Vagina (tissue), 2 donors: Measurements from ENCODE around the gene MAN2B2. TPM values are rescaled to one million over a fixed set of nuclear protein-coding genes. Genes with fewer than 3 reads are reported as not detected.

ENCODE experiments used
- DNase-seq, 2 donors: peaks; one replicate each; pipeline ENCODE4 v3.0.0-alpha.2; 2017; ENCODE audit errors: extremely low spot score in 2 of 2
- H3K27ac ChIP-seq: fragments of 200-600 bp; sonication (generic); one replicate; pipeline ENCODE4 v1.5.1; 2019
- H3K27me3 ChIP-seq: fragments of 200-600 bp; sonication (generic); one replicate; pipeline ENCODE4 v1.5.1; 2019
- H3K36me3 ChIP-seq, 2 donors: fragments of 200-600 bp; sonication (generic); one replicate each; pipeline ENCODE4 v1.5.1; 2017 to 2019
- H3K4me1 ChIP-seq: fragments of 200-600 bp; sonication (generic); one replicate; pipeline ENCODE4 v1.5.1; 2019
- H3K4me3 ChIP-seq, 2 donors: fragments of 200-600 bp; sonication (generic); 1 replicate in 1 of 2; 2 replicates in 1 of 2; pipeline ENCODE4 v1.5.1; 2016 to 2019
- H3K9me3 ChIP-seq: fragments of 200-600 bp; sonication (generic); one replicate; pipeline ENCODE4 v1.5.1; 2019
- POLR2A ChIP-seq, 2 donors: fragments of 450-650 bp; IDR thresholded peaks; one replicate each; pipeline ENCODE4 v1.6.1; 2017; ENCODE audit warnings: antibody characterized with exemption in 2 of 2, mild to moderate bottlenecking in 2 of 2, moderate library complexity in 2 of 2
- POLR2AphosphoS5 ChIP-seq, 2 donors: sonication (generic); formaldehyde crosslinking; IDR thresholded peaks; one replicate each; pipeline ENCODE4 v1.9.0; 2017; ENCODE audit warnings: antibody characterized with exemption in 2 of 2, mild to moderate bottlenecking in 2 of 2, low read depth in 1 of 2; ENCODE audit not compliant: insufficient read depth in 1 of 2
- intact Hi-C: fragments of 100-400 bp; cut with DNase I; formaldehyde crosslinking; loops from one replicate; pipeline ENCODE4 v1.15.1; 2023
- total RNA-seq: library from RNA; depleted of rRNA; stranded (reverse); fragments of >200 nt; gene quantifications from one replicate; pipeline ENCODE4 v1.2.3, GENCODE V29; 2016
- TF ChIP-seq, protein P1 (sequence below), 3 experiments: fragments of 450-650 bp in 2 of 3; fragments of 200-600 bp in 1 of 3; sonication (generic) in 1 of 3; IDR thresholded peaks; one replicate each; pipeline ENCODE4 v1.5.1; 2017 to 2019; ENCODE audit warnings: antibody characterized with exemption in 3 of 3, mild to moderate bottlenecking in 2 of 3, moderate library complexity in 2 of 3

Gene MAN2B2
- total RNA-seq, 1 donor from 2014 or later = 26.3 TPM

DNA sequence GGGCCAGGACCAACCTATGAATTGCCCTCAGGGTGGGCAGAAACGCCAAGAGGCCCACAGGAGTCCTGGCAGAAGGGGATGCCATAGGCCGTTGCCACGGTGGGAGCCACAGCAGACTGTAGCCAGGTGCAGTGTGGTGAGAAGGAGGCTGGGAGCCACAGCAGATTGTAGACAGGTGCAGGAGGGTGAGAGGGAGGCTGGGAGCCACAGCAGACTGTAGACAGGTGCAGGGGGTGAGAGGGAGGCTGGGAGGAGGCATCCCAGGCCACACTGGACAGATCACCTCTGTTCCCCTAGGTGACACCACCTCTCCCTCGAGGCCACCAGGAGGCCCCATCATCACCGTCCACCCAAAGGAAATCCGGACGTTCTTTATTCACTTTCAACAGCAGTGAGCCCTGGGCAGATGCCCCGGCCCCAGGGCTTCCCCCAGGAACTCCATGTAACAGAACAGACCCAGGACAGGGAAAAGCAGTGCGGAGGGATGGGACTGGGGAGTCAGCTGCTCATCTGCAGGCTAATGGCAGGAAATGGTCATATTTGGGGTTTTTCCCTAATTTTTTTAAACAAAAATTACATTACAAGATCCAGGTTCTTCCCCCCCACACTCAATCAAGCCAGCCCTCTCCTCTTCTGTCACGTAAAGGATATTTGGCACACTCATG, 46.0 kb downstream of the MAN2B2 start:
- intact Hi-C loops = no loop called here
- peaks cover 0 to 36% of the 10 kb centered on the region in 2 donors for H3K36me3 ChIP-seq

DNA sequence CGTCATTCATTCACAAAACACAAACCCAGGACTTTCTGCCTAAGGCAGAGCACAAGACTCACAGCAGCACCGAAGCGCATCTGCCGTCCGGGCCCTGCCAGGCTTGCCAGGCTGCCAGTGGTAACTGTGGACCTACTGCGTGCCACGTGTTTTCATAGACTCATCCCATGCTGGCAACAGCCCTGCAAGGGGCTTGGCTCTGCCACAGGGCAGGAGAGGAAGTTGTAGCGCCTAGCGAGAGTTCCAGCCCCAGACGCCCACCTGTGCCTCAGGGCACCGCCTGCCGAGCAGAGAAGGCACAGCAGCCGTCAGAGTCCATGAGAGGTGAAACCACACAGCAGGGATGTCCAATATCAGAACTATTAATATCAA, 46.6 kb downstream of the MAN2B2 start:
- Histone ChIP-seq H3K27me3 (no peaks in the 10 kb centered on the region), H3K27ac (no peak overlapping the region), H3K4me3 (no peak overlapping the region), H3K9me3 (no peaks in the 10 kb centered on the region), H3K4me1 (no peaks in the 10 kb centered on the region), H3K36me3 (peaks cover 0 to 31% of the 10 kb centered on the region in 2 donors)
- DNase-seq = no peak
- TF ChIP-seq POLR2A (IDR thresholded peaks at IDR 0.05) (no peak), POLR2AphosphoS5 (IDR thresholded peaks at IDR 0.05; ENCODE audit: insufficient read depth in 1 of 2, low read depth in 1 of 2) (no peak)
- TF ChIP-seq, protein P1, sequence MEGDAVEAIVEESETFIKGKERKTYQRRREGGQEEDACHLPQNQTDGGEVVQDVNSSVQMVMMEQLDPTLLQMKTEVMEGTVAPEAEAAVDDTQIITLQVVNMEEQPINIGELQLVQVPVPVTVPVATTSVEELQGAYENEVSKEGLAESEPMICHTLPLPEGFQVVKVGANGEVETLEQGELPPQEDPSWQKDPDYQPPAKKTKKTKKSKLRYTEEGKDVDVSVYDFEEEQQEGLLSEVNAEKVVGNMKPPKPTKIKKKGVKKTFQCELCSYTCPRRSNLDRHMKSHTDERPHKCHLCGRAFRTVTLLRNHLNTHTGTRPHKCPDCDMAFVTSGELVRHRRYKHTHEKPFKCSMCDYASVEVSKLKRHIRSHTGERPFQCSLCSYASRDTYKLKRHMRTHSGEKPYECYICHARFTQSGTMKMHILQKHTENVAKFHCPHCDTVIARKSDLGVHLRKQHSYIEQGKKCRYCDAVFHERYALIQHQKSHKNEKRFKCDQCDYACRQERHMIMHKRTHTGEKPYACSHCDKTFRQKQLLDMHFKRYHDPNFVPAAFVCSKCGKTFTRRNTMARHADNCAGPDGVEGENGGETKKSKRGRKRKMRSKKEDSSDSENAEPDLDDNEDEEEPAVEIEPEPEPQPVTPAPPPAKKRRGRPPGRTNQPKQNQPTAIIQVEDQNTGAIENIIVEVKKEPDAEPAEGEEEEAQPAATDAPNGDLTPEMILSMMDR (IDR thresholded peaks at IDR 0.05) = no peak
- intact Hi-C loops = no loop called here

More for the DNA sequence above, 46.0 kb downstream of the MAN2B2 start:
- no peaks in the 10 kb centered on the region for H3K4me1 ChIP-seq
- H3K27me3 ChIP-seq = no peaks in the 10 kb centered on the region
- no peak for DNase-seq
- no peak overlapping the region for H3K4me3 ChIP-seq
- no peaks in the 10 kb centered on the region for H3K9me3 ChIP-seq
- H3K27ac ChIP-seq = no peak overlapping the region
- TF ChIP-seq POLR2AphosphoS5 (IDR thresholded peaks at IDR 0.05; ENCODE audit: insufficient read depth in 1 of 2, low read depth in 1 of 2) (no peak), POLR2A (IDR thresholded peaks at IDR 0.05) (no peak)
- TF ChIP-seq, protein P1 (IDR thresholded peaks at IDR 0.05) = no peak

DNA sequence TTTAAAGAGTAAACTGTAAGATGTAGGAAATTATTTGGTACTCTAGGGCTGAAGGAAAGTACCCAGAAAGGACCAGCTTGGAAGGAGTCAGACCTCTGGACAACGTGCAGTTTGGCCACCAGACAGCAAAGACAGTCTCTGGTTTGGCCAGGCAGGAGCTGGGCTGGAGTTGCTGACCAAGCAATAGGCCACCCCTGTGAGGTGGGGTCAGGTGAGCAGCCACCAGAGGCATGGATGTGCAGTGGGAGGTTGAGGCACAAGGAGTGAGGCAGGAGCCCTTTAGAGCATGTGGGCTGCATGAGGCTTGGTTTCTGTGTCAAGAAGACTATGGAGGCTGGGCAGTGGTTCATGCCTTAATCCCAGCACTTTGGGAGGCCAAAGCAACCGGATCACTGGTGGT, 47.8 kb downstream of the MAN2B2 start:
- Histone ChIP-seq H3K9me3 (no peaks in the 10 kb centered on the region), H3K4me3 (no peak overlapping the region), H3K27me3 (no peaks in the 10 kb centered on the region), H3K4me1 (no peaks in the 10 kb centered on the region), H3K27ac (no peak overlapping the region), H3K36me3 (peaks cover 0 to 19% of the 10 kb centered on the region in 2 donors)
- DNase-seq = no peak
- intact Hi-C loops = no loop called here
- TF ChIP-seq POLR2AphosphoS5 (IDR thresholded peaks at IDR 0.05; ENCODE audit: insufficient read depth in 1 of 2, low read depth in 1 of 2) (no peak), POLR2A (IDR thresholded peaks at IDR 0.05) (no peak)
- TF ChIP-seq, protein P1 (IDR thresholded peaks at IDR 0.05) = no peak

DNA sequence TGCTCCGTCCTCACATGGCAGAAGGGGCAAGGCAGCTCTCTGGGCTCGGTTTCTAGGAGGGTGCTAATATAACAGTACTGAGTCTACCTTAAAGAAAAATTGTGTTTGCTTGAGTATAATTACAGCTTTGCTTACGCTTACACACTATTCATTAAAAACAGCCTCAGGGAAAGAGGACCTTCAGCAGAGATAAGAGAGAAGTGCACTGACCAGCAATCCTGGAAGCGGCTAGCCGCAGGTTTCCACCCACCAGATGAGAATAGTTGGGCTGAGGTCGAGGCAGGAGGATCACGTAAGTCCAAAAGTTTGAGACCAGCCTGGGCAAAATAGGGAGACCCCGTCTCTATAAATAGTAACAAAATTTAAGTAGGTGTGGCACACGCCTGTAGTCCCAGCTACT, 50.3 kb downstream of the MAN2B2 start:
- no peak for DNase-seq
- TF ChIP-seq, protein P1 (IDR thresholded peaks at IDR 0.05) = no peak
- TF ChIP-seq POLR2A (IDR thresholded peaks at IDR 0.05) (no peak), POLR2AphosphoS5 (IDR thresholded peaks at IDR 0.05; ENCODE audit: insufficient read depth in 1 of 2, low read depth in 1 of 2) (no peak)

DNA sequence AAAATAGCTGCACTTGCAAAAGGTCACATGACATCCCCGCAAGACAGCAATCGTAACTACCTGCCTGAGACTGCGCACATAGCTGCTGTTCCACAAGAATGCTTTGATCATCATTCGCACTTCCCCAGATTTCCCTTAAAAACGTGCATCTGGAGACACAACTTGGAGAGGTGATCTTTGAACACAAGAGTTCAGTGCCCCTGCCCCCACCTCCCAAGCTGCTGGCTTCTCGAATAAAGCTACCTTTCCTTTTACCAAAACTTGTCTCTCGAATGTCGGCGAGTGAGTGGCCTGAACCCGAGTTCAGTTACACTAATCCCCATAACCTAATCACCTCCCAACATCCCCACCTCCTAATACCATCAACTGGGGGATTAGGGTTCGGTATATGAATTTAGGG, 51.1 kb downstream of the MAN2B2 start:
- H3K4me1 ChIP-seq = no peaks in the 10 kb centered on the region
- H3K27ac ChIP-seq = no peak overlapping the region
- TF ChIP-seq, protein P1 (IDR thresholded peaks at IDR 0.05) = no peak
- intact Hi-C loops = no loop called here
- H3K27me3 ChIP-seq = no peaks in the 10 kb centered on the region
- no peak for DNase-seq
- H3K9me3 ChIP-seq = no peaks in the 10 kb centered on the region
- H3K4me3 ChIP-seq = no peak overlapping the region
- H3K36me3 ChIP-seq = no peaks in the 10 kb centered on the region

More for the DNA sequence above, 50.3 kb downstream of the MAN2B2 start:
- H3K4me1 ChIP-seq = no peaks in the 10 kb centered on the region
- H3K27ac ChIP-seq = no peak overlapping the region
- intact Hi-C loops = no loop called here
- no peaks in the 10 kb centered on the region for H3K36me3 ChIP-seq
- H3K27me3 ChIP-seq = no peaks in the 10 kb centered on the region
- H3K4me3 ChIP-seq = no peak overlapping the region
- no peaks in the 10 kb centered on the region for H3K9me3 ChIP-seq
